HG03457 (cell line): ENCODE measurements around the gene BNIP3.

ENCODE experiments used
- ATAC-seq: cut with Tn5 transposase; IDR thresholded peaks from one replicate; pipeline ENCODE4 v1.9.1; 2021; ENCODE audit warnings: moderate number of reproducible peaks; ENCODE audit not compliant: unreplicated experiment

BNIP3 gene

DNA sequence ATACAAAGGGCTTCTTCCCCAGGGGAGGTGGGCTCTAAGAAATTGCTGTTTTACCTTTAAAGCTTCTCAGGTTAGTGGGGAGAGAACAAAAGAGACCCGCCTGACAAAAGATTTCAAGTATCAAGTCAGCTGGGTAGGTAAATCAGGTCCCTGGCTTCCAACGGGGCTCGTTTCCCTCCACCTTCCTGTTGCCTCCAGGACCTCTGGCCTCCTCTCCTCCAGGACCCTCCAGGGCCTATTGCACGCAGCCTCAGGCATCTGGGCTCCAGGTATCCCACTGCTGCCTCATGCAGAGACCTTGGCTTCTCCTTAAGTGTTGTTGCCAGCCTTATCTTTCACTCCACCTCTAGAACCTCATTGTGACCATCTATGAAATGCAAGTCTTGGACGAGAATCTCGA lies 2.9 kb downstream of the BNIP3 start:
- ATAC-seq: no peak

DNA sequence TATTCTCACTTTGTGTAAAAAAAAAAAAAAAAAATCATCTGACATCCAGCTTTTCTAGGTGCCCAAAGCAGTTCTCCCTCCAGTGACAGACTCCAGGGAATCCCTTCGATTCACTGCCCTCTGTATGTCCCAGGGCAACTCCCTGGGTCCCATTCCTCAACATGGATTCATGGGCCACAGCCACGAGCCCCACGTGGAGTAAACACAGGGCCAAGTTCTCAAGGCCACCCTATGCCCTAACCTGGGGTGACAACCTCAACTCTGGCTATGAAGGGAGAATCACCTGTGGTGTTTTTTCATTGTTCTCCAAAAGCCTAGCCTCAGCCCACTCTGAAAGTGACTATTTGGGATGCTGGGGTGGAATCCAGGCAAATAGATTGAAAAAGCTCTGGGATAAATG lies 3.4 kb downstream of the BNIP3 start:
- no peak for ATAC-seq

DNA sequence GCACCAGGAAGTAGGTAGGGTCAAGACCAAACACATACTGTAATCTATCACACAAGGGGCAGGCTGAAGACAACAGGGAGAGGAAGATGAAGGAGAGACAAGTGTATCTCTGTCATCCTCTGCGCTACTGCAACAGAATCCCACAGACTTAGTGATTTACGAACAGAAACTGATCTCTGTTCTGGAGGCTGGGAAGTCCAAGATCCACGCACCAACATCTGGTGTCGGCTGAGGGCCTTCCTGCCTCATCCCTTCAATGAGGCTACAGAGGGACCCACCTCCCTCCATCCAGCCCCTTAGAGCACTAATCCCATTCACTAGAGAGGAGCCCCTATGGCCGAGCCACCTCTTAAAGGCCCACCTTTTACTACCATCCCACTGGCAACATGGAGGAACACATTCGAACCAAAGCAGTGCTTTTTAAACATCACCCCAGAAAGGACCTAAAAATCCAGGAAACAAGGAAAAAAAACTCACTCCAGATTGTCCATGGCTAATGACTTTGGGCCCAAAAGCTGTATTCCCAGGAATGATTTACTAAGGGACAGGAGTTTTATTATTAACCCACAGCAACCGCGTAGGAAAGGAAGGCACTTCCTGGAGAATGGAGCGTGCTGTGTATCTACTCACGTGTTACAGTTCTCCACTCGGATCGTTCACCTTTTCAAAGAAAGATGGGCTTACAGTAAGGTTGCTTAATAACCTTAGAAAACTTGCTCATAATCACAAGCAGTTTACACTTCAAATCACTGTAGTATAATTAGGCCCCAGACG lies 4.2 kb downstream of the BNIP3 start:
- ATAC-seq: no peak

DNA sequence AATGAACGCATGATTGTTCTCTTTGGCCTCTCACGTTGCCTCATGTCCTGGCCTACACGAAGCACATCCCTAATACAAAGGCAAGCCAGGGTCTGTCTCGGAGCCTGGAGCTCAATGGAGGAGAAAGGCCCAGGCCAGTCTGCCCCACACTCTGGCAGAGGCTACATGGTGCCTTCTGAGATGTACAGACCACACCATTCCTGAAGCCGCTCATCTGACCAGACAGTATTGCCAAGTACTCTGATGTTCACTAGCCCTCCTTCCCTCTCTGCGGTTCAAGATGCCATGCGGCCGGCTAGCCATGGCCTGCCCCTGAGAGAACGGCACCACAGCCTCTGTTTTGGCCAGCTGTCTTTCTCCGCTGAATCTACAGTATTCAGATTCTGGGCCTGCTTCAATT lies 5.9 kb downstream of the BNIP3 start:
- no peak for ATAC-seq

DNA sequence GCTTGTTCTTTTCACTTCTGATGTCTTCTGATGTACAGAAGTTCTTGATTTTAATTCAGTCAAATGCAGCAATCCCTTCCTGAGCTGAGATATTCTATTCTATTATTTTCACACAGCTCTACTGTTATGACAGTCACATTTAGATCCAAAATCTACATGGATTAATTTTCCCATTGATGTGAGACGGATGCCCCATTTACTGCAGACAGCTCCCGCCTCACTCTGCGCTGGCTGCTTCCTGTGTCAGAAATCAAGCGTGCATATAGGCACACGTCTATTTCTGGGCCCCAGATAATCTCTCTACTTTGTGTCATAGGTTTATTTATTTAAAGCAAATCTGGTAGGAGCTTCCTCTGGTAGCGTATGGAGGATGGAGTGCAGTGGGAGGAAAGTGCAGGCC lies 6.7 kb downstream of the BNIP3 start:
- ATAC-seq: no peak

DNA sequence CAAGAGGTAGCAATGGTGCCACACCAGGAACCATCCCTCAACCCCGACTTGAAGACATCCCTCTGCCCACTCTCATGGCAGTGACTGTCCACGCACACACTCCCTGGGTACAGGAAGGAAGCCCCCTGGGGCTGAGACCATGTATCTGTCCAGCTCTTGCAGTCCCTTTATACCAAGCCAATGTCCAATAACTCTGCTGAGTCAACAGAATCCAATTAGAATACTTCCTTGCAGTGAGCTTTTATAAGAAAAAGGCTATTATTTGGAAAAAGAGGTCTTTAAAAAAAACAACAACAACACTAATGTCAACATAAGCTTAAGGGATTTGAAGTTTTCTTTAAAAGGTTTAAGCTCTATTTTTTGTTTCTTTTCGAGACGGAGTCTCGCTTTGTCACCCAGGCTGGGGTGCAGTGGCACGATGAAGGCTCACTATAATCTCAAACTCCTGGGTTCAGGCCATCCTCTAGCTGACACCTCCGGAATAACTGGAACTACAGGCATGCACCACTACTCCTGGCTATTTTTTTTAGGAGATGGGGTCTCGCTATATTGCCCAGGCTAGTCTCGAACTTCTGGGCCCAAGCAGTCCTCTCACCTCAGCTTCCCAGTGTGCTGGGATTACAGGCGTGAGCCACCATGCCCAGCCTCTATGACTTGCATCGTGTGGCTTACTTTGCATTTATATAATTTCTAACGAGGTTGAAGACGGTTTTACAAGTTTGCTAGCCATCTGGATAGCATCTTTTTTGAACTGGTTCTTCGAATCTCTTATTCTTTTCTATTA lies 7.5 kb downstream of the BNIP3 start:
- ATAC-seq: no peak

DNA sequence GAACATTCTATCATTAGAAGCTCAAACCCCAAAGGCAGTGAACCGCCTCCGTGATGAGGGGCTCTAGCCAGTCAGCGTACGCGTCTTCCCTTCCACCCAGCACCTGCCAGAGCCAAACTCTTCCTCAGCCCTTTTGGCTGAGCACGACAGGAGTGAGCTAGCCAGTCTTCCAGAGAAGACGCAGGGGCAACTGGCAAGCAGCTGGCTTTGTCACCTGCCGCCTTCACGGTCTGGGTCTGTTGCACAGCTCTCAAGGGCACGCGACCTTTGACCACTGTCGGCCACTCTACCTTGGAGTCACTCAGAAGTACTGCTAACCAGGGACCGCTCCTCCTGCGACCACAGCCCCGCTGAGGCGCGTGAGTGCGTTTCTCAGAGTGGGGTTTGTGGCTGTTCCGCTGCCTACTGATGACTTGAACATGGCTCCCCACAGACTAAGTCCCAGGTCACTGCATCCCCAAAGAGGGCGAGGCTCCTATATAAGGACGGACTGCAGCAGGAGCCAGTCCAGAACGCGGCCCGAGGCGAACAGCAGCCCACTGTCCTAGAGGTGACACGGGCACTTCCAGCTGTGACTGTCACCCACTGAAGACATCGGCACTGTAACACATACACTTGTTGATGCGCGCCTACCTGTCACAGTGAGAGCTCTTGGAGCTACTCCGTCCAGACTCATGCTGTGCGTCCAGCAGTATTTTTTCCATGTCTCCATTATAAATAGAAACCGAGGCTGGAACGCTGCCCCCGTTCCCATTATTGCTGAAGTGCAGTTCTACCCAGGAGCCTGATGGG lies 8.4 kb downstream of the BNIP3 start:
- ATAC-seq: no peak

DNA sequence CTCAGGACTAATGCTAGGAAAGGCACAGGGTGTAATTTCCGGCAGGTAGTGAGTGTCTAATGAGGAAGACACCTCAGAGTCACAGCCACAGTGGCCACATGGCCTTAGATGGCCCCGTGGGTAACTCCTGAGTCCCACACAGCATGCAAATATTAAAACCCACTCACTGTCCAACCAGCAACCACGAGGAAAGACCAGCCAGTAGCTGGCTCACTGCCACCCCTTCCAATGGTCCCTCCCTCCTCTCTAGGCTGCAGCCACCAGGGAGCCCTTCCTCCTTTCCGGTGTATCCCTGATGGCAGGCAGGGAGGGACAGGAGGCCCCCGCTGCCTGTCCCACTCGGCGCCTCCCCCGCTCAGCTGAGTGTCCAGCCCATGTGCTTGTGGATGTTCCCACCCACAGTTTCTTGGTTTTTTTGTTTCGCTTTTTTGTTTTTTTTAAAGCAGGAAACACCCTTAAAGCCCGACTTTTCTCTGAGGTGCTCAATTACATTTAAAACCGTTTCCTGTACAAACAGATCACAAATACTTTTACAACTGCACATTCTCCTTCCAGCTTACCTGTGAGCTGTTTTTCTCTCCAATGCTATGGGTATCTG lies 9.2 kb downstream of the BNIP3 start:
- no peak for ATAC-seq

DNA sequence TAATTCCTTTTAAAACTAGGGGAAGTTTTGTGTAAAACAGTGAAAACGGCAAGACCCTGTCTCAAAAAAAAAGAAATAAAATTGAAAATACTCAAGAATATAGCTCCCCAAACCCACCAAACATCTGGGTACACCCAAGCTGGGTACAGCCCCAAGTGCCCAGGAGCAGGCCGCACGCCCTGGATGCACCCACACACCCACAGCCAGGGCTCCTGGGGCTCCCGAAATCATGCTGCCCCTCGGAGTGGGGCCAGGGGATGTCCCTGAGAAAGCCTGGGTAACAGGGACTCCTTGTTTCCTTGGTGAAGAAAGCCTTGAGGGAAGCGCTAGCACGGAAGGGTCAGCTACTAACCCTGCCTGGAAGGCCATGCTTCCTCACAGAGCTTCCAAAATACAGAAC lies 10.1 kb downstream of the BNIP3 start:
- ATAC-seq: no peak

DNA sequence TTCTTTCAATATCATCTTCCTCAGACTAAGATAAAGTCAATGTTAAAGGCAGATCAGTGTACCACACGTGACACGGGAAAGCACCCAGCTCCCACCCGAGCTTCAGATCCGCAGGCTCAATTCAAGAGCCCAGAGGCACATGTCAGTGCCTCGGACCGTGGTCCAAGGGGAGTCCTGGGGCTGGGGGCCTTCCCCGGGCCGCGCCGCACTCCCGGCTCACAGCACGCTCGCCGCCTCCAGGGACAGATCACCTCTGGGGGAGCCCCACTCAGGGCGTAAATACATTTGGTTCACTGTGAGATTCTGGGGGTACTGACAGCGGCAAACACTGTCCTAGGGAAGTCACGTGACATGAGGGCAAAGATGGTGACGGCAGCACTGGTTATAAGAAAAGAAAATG lies 10.8 kb downstream of the BNIP3 start:
- no peak for ATAC-seq

DNA sequence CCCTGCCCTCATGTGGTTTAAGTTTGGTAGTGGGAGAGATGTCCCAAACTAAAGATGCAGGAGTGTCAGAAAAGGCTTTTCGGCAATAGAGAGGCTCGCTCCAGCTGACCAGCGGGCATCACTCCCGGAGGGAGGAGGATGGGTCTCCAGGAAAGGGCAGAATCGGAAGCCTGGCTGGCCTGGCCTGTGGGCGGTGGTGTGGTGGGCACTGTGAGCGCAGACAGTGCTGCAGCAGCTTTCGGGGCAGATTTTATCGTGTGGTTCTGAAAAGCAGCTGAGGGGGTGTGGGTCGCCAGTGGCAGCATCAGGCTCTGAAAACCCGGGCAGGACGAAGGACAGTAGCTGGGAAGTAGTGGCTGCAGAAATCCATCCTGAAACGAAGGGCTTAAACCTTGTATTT lies 12.8 kb downstream of the BNIP3 start:
- no peak for ATAC-seq

DNA sequence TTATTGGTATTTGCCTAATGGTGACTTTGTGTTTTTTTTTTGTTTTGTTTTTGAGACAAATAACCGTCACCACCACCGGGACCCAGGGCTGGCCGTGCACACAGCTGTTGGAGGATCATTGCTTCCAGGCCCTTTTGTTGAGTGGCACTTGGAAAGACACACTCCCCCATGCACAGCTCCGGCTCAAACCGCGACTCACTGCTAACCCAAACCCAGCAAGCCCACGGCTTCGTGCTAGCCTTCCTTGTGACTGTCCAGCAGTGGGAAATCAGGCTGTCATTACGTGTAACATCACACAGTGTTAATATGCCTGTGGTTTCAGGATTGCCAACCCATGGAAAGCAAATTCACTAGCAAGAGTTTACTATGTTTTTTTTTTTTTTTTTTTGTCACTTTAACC lies 17.4 kb downstream of the BNIP3 start:
- no peak for ATAC-seq

DNA sequence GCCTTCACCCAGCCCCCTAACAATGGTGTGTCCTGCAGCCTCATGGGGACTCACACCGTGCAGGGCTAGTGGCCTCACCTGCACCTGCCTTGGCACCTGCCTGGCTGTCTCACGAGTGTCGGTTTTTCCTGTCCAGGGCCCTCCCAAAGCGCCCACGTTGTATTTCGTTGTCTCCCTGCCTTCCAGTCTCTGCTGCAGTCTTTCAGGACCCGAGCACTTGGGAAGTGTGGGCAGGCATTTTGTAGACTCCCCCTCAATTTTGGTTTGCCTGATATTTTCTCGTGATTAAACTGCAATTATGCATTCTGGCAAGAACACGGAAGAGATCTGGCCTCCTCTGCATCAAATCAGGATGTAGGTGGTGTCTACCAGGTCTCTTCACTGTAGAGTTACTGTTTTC lies 17.9 kb downstream of the BNIP3 start:
- ATAC-seq: no peak

DNA sequence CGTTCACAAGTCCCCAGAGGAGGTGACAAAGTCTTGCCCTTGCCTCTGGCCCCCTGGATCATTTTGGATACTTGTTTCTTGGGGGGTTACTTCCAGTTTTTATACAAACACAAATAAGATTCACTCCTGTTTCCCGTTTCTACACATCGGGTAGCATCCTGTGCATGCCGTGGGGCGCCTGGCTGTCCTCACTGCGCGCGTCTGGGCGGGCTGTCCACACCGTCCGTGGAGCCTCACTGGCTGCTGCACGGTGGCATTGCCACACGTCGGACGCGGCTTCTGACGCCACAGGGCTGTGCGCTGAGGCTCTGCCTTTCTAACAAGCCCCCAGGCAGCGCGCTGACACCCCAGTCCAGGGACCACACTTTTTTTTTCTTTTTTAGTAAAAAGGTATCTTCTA lies 18.4 kb downstream of the BNIP3 start:
- ATAC-seq: no peak

DNA sequence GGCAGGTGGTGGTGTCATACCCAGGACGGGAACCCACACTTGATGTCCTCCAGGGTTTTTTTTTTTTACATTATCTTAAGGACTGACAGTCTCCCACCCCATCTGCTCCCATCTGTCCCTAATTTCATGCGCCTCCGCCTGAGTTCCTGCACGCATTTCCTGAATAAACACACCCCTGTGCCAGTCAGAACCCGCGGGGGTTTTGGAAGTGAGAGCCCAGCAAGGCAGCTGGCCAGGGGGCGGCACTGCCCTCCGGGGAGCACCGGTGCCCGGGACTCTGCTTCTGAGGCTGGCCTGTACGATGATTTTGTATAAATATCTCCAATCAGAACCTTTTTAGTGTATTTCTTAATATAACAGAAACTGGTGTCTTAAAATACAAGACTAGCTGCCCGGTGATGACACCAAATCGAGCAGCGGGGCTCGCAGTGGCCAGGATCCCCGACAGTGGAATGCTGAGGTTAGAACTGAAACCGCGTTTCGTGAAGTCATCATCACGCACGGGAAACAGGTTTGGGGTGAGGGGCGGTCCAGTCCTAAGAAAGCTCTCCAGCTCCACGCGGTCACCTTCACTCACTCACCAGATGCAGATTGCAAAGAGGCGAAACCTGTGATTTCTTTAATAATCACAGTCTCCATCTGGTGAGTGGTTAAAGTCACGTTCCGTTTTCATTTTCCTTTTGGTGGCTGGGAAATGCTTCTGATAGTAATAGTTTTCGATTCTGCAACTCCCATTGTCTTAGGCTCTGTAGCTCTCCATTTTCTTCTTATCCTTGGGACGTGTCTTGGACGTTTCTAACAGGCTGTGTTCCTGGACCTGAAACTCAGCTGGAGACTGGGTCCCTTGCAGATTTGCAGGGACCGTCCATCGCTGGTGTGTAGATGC lies 19.7 kb downstream of the BNIP3 start:
- ATAC-seq: peak; percentile 25

DNA sequence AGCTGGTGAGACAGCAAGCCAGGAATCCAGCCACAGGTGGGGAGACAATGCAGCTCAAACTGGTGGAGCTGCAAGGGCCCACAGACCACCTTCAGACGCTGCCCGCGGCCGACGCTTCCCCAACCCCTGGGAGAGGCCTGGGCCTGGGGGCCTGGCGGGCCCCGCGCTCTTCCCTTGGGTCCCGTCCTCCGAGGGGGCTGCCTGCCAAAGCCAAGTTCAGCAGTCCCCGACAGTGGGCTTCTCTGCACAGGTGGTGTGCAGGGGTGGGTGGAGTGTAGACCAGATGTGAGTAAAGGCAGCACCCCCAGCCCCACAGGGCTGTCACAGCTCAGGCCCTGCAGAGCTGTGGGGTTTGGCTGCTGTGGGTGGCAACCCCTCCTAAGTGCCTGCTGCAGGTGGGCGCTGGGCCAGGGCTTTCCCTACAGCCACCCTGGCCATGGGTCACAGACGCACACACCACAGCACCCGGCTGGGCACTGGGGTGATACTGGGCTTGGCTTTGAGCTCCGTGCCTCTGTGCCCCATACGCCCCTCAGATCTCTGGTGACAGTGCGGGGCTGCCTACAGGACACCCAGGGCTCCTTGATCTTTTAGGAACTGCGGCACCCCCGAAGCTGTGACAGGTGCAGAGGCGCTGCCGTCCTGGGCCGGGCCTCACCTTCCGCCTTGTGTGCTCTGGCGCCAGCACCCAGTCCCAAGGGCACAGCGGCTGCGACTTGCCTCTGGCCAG lies 20.5 kb downstream of the BNIP3 start:
- no peak for ATAC-seq

DNA sequence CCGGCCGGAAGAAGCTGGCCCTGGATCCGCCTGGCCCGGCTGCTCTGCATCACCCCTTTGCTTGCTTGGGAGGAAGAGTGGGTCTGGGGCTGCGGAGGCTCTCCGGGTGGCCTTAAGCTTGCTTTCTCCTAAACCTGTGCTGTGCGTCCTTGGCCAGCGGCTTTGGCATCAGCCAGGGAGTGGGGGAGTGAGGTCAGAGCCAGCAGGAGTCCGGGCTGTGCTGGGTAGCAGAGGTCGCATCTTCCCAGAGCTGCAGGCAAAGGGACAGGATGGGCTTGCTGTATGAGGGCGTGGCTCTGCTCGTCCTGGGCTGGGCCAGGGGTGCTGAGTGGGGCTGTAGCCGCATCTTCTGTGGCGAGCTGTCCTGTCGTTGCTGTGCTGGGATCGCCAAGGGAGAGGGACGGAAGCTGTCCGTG lies 21.1 kb downstream of the BNIP3 start:
- no peak for ATAC-seq

DNA sequence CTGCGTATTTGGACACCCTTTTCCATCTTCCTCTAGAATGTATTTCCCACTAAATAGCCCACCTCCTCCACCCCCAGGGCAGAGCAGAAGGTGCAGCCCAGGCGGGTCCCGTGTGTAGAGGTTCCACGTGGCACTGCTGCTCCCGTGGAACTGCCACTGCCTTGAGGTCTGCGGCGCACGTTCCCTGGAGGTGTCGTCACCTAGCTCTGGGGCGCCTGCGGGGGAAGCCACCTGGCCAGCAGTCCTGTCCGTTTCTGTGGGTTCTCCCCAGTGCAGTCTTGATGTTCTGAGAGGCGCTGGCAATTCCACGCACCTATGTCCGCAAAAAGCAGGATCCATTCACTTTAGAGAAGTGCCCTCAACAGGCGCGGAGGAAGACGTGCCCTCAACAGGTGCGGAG lies 21.9 kb downstream of the BNIP3 start:
- ATAC-seq: no peak

DNA sequence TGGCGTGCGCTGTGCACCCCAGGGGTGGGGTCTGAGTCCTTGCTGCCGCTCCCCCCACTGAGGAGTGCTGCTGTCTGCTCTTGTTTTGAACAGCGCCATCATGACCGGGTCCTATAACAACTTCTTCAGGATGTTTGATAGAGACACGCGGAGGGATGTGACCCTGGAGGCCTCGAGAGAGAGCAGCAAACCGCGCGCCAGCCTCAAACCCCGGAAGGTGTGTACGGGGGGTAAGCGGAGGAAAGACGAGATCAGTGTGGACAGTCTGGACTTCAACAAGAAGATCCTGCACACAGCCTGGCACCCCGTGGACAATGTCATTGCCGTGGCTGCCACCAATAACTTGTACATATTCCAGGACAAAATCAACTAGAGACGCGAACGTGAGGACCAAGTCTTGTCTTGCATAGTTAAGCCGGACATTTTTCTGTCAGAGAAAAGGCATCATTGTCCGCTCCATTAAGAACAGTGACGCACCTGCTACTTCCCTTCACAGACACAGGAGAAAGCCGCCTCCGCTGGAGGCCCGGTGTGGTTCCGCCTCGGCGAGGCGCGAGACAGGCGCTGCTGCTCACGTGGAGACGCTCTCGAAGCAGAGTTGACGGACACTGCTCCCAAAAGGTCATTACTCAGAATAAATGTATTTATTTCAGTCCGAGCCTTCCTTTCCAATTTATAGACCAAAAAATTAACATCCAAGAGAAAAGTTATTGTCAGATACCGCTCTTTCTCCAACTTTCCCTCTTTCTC lies 26.0 kb downstream of the BNIP3 start:
- ATAC-seq: no peak
